Adrenal gland (tissue), 5 donors: Measurements from ENCODE around the gene PHF19.

Experiments
- CTCF ChIP-seq, 6 experiments: fragments of 450-650 bp in 4 of 6; fragments of 200-600 bp in 2 of 6; sonication (generic) in 1 of 6; IDR thresholded peaks; 1 replicate in 5 of 6; 2 replicates in 1 of 6; pipeline versions ENCODE4 v1.5.1 to v1.8.0; 2016 to 2021; ENCODE audit warnings: antibody characterized with exemption in 6 of 6, mild to moderate bottlenecking in 2 of 6, moderate library complexity in 1 of 6
- POLR2A ChIP-seq, 2 donors: fragments of 450-650 bp; IDR thresholded peaks; one replicate each; pipeline ENCODE4 v1.6.1; 2017; ENCODE audit warnings: antibody characterized with exemption in 2 of 2, mild to moderate bottlenecking in 2 of 2, moderate library complexity in 1 of 2
- donor health status: DM: no; HTN: no; CAD: no.

DNA sequence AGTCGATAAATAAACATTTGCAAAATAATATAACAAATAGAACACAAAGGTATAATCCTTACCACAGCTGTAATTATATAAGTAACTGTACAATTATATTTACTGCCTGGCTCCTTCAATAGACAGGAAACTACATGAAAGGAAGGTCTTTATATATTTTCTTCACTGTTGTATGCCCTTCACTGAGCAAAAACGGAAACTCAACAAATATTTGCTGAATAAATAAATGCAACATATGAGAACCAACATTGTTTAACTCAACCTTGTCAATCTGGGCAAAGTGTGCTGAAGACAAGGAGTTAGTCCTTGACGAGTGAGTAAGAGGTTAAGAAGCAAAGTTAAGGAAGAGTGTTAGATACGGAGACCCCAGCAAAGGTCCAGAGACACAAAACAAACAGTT lies 56.9 kb downstream of the PHF19 start:
- no peak for TF ChIP-seq CTCF (IDR thresholded peaks at IDR 0.05)
- no peak for TF ChIP-seq POLR2A (IDR thresholded peaks at IDR 0.05)
